Cardiac fibroblast (primary cell): ENCODE data around the gene BORCS6.

Experiments
- DNase-seq, 2 donors: peaks; one replicate each; pipeline versions ENCODE4 v3.0.0 to v3.0.0-alpha.2; 2010; ENCODE audit warnings: low read depth in 2 of 2
- H3K4me3 ChIP-seq, 2 donors: replicated peaks in 1 of 2; 1 replicate in 1 of 2; 2 replicates in 1 of 2; pipeline ENCODE4 v1.5.1; 2011; ENCODE audit warnings: low read depth in 2 of 2, low read length in 2 of 2, mild to moderate bottlenecking in 2 of 2, moderate library complexity in 1 of 2
- TF ChIP-seq, protein P1 (sequence below): IDR thresholded peaks from one replicate; pipeline ENCODE4 v1.5.1; 2011; ENCODE audit warnings: low read depth, mild to moderate bottlenecking, low read length, inconsistent platforms

Gene BORCS6

GRCh38 chr17:8210761-8211458, 20.9 kb upstream of the BORCS6 start:
- peak overlapping the region; percentile 84 to 86 for H3K4me3 ChIP-seq
- TF ChIP-seq, protein P1, sequence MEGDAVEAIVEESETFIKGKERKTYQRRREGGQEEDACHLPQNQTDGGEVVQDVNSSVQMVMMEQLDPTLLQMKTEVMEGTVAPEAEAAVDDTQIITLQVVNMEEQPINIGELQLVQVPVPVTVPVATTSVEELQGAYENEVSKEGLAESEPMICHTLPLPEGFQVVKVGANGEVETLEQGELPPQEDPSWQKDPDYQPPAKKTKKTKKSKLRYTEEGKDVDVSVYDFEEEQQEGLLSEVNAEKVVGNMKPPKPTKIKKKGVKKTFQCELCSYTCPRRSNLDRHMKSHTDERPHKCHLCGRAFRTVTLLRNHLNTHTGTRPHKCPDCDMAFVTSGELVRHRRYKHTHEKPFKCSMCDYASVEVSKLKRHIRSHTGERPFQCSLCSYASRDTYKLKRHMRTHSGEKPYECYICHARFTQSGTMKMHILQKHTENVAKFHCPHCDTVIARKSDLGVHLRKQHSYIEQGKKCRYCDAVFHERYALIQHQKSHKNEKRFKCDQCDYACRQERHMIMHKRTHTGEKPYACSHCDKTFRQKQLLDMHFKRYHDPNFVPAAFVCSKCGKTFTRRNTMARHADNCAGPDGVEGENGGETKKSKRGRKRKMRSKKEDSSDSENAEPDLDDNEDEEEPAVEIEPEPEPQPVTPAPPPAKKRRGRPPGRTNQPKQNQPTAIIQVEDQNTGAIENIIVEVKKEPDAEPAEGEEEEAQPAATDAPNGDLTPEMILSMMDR = no peak
- DNase-seq = peak in 1 of 2 donors; percentile 23

- TF ChIP-seq, protein P1 = no peak
- peak; percentile 98 for DNase-seq
- H3K4me3 ChIP-seq = peak within 1 kb of the TSS; percentile 84 to 86
These were observed 20.2 kb upstream of the BORCS6 start, which contains the start of gene AURKB for GRCh38 chr17:8209907-8210760. Gene AURKB, minus strand, starts transcription at chr17:8210575. Its CDS starts 351 bp downstream, at chr17:8210224.

DNA sequence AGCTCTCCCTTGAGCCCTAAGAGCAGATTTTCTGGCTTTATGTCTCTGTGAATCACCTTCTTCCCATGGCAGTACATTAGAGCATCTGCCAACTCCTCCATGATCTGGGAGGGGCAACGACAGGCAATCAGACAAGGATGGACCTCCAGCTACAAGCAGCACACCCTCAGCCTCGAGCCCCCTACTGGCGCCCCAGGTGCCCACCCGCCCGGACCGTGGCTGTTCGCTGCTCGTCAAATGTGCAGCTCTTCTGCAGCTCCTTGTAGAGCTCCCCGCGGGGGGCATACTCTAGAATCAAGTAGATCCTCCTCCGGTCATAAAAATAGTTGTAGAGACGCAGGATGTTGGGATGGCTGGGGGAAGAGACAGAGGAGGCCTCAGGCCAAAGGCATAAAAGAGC, 16.6 kb upstream of the BORCS6 start:
- no peak for DNase-seq
- TF ChIP-seq, protein P1 = no peak
- H3K4me3 ChIP-seq = no peak overlapping the region

GRCh38 chr17:8204761-8205555, 15.0 kb upstream of the BORCS6 start:
- H3K4me3 ChIP-seq = no peak overlapping the region
- TF ChIP-seq, protein P1 = no peak
- DNase-seq = no peak

- H3K4me3 ChIP-seq = peak overlapping the region; percentile 17 to 30
- DNase-seq = peak; percentile 91 to 96
- TF ChIP-seq, protein P1 = no peak
These were observed 2.3 kb upstream of the BORCS6 start for GRCh38 chr17:8192070-8192815.

GRCh38 chr17:8190506-8190905, 526 bp upstream of the BORCS6 start:
- H3K4me3 ChIP-seq = peak overlapping the region in 1 of 2 donors; percentile 35
- no peak for DNase-seq
- TF ChIP-seq, protein P1 = no peak
